Measurements from ENCODE around the gene LRCOL1.

DNA sequence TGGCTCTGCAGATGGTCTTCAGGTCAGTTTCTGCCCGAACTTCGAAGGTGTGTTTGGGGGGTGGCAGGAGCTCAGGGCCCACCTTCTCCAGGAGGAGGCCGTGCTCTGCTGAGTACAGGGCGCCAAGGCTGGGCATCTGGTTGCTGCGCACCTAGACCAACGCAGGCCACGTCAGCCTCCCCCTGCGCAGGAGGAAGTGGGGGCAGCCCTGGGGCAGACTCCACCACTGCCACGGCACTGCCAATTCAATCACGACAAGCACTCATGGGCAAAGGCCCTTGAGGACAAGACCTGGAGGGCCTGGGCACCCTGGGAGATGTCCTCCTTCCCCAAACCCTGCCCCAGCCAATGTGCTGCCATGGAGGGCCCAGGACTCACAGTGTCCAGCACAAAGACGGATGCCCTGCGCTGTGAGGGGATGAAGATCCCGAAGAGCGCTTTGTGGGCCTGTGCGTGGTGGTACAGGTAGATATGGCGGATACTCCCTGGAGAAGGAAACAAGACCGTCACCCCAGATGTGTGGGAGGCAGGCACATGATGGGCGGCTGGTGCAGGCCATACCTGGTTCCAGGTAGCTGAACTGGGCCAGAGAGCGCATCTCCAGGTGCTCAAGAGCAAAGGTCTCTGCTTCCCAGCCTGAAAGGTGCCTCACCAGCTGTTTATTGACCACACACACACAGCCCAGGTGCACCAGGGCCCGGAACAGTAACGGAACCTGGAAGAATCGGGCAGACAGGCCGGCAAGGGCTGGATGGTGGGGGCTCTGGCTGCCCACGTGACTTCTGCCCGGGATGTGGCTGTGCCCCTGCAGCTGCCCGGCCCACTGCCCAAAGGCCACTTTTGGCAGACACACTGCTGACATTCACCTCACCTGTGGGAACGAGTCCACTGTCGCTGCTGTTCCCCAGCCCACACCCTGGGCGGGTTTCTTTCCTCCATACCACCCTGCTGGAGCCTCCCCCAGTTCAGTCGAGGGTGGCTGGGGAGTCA, 32.8 kb upstream of the LRCOL1 start:
- TF ChIP-seq, protein P1, sequence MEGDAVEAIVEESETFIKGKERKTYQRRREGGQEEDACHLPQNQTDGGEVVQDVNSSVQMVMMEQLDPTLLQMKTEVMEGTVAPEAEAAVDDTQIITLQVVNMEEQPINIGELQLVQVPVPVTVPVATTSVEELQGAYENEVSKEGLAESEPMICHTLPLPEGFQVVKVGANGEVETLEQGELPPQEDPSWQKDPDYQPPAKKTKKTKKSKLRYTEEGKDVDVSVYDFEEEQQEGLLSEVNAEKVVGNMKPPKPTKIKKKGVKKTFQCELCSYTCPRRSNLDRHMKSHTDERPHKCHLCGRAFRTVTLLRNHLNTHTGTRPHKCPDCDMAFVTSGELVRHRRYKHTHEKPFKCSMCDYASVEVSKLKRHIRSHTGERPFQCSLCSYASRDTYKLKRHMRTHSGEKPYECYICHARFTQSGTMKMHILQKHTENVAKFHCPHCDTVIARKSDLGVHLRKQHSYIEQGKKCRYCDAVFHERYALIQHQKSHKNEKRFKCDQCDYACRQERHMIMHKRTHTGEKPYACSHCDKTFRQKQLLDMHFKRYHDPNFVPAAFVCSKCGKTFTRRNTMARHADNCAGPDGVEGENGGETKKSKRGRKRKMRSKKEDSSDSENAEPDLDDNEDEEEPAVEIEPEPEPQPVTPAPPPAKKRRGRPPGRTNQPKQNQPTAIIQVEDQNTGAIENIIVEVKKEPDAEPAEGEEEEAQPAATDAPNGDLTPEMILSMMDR (IDR thresholded peaks at IDR 0.05; ENCODE audit: low read length) = no peak
- TF ChIP-seq EZH2 (optimal IDR thresholded peaks at IDR 0.05; ENCODE audit: low read depth, low read length) = no peak
